ENCODE data around the gene TUSC2. TPM values are rescaled to one million over a fixed set of nuclear protein-coding genes. Genes with fewer than 3 reads are reported as not detected.
A peak's percentile ranks its signal among the peaks of the same experiment; 100 is the strongest.

TUSC2 gene
- total RNA-seq, 1 experiment from 2014 or later: 33.5 TPM

- no peak overlapping the region for H2AFZ ChIP-seq (ENCODE audit: low read length)
- H3K23ac ChIP-seq (ENCODE audit: insufficient read length, low read depth, low read length): no peak overlapping the region
- no peak overlapping the region for H3T11ph ChIP-seq (ENCODE audit: low read length)
- H2AK5ac ChIP-seq (ENCODE audit: insufficient read length, low read length): no peak overlapping the region
- peak overlapping the region; percentile 22 to 99 (median 97); a peak in 5 of 7 replicates for H3K27ac Mint-ChIP-seq
- H3K27ac ChIP-seq (ENCODE audit: insufficient read length, low read depth, low read length): no peak overlapping the region
- peaks cover 24% of the 10 kb centered on the region for H3K23me2 ChIP-seq (ENCODE audit: insufficient read length, low read depth, low read length, poor library complexity, severe bottlenecking)
- peaks cover 36% of the 10 kb centered on the region for H3K27me3 Mint-ChIP-seq (ENCODE audit: low read depth)
- peak overlapping the region; percentile 54 for H3K9ac ChIP-seq (ENCODE audit: extremely low read depth, insufficient read length, low read length)
- no peak overlapping the region for H2BK15ac ChIP-seq (ENCODE audit: low read depth, low read length)
- H3K79me2 ChIP-seq (ENCODE audit: insufficient read depth, low read length): peaks cover 5% of the 10 kb centered on the region; the same call in 1 of the 2 replicates
- no peak overlapping the region for H2BK12ac ChIP-seq (ENCODE audit: insufficient read length, low read depth, low read length)
- H3K36me3 Mint-ChIP-seq (ENCODE audit: insufficient read depth in 1 of 3, low read depth in 3 of 3): peaks cover 0 to 23% (median 22%) of the 10 kb centered on the region in 3 experiments
- no peaks in the 10 kb centered on the region for H4K20me1 ChIP-seq (ENCODE audit: control insufficient read depth, insufficient read depth, insufficient read length)
- peak overlapping the region; percentile 28 for H3K18ac ChIP-seq (ENCODE audit: insufficient read length, low read depth, low read length)
- H3K4me2 ChIP-seq (ENCODE audit: insufficient read depth, insufficient read length, low read length): peak overlapping the region; percentile 69
- peaks cover 13% of the 10 kb centered on the region; the same call in 1 of the 2 replicates for H3K27me3 ChIP-seq (ENCODE audit: insufficient read depth, low read length)
- no peak for DNase-seq
- no peaks in the 10 kb centered on the region for H3K79me1 ChIP-seq (ENCODE audit: insufficient read depth, low read depth, low read length, poor library complexity, severe bottlenecking)
- H4K5ac ChIP-seq (ENCODE audit: insufficient read length, low read depth, low read length): no peak overlapping the region
- WGBS (ENCODE audit: extremely low coverage, insufficient read length, low lambda C conversion rate): no CpG with 5 or more reads among the region's 31 CpGs
- H3K4me1 Mint-ChIP-seq: peaks cover 29 to 44% of the 10 kb centered on the region in 2 experiments
- H3K9me3 ChIP-seq (ENCODE audit: control insufficient read depth, low read depth, low read length): no peaks in the 10 kb centered on the region
- H3K9me3 Mint-ChIP-seq: no peaks in the 10 kb centered on the region; a peak in 1 of 5 replicates
- H2BK20ac ChIP-seq (ENCODE audit: low read depth, low read length, poor library complexity, severe bottlenecking): no peak overlapping the region
- no peak overlapping the region for H2BK5ac ChIP-seq (ENCODE audit: insufficient read length, low read length)
- no peaks in the 10 kb centered on the region; the same call in 1 of the 2 replicates for H3K4me1 ChIP-seq (ENCODE audit: insufficient read depth, low read length)
- TF ChIP-seq CTCF (conservative IDR thresholded peaks at IDR 0.05): no peak
- no peak overlapping the region for H2BK120ac ChIP-seq (ENCODE audit: low read depth, low read length, poor library complexity, severe bottlenecking)
- no peak overlapping the region for H3K4ac ChIP-seq (ENCODE audit: low read depth, low read length)
- H4K91ac ChIP-seq (ENCODE audit: insufficient read length, low read depth, low read length): no peak overlapping the region
- no peak overlapping the region for H4K8ac ChIP-seq (replicated peaks; ENCODE audit: insufficient read length, low read depth, low read length)
- no peak overlapping the region for H3K56ac ChIP-seq (ENCODE audit: insufficient read length, low read depth, low read length)
- H3K14ac ChIP-seq (ENCODE audit: insufficient read depth, low read length): peak overlapping the region; percentile 88
- peak overlapping the region; percentile 87 to 92 for H3K4me3 Mint-ChIP-seq
Measured at GRCh38 chr3:50336452-50337174, 8.6 kb upstream of the TUSC2 start.

Data from H9 (cell line).